RCC 7860 (cell line): ENCODE results near the gene KCNQ1OT1.

ENCODE experiments used
- DNase-seq: peaks from one replicate; pipeline ENCODE4 v3.0.0-alpha.2; 2015; ENCODE audit warnings: low spot score
- FAIRE-seq: peaks from 2 replicates; lab custom pipeline; 2012; peaks lifted over from hg19 to GRCh38; lab: Jason Lieb, UNC

Gene KCNQ1OT1

DNA sequence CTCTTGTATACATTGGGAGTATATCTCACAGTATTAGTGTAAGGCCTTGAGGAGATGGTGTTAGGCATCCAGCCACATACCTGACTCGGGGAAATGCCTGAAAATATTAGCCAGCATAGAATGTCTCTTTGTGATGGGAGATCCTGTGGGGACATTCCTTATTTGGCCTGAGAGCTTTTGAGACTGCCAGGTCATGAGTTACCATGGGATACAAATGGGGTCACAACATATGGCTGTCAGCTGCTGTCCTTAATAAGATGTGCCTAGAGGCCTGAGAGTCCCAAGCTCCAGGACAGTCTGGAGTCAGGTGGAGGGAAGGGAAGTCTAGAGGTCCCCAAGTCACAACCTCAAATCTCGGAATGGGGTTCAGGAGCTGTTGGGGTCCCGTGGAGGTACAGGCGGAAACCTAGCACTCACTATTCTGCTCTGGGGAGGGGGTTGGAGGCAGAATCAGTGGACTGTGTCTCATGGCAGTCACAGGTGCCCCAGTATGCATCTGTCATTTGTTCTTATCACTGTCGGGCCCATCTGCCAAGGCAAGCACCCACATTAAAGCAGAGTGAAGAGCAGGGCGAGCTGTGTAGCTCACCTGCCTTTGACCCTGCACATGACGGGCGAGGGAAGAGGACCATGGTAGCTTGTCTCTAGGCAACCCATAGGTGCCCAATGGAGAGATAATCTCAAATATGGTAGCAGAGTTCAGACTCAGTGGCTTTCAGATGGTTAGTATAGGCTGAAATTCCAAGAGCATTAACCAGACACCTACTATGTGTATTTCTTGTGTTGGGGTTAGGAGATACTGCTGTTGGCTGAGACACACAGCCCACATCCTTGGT, 29.9 kb downstream of the KCNQ1OT1 start:
- FAIRE-seq = no peak
- no peak for DNase-seq

- no peak for FAIRE-seq
- no peak for DNase-seq
Observed at GRCh38 chr11:2668876-2669275, 30.9 kb downstream of the KCNQ1OT1 start.

DNA sequence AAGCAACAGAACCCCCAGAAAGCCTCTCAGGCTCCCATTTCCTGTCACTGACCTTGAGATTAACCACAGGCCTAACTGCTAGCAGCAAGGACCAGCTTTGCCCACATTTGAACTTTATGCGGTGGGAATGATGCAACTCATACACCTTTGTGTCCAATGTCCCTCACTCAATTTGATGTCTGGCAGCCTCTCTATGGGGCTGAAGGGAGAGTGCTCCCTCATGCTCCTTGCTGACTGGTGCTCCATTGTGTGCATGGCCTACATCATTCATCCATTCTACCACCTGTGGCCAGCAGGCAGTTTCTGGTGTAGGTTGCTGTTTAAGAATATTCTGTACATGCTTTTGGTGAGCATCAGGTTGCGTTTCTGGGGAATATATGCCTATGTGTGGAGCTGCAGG, 31.9 kb downstream of the KCNQ1OT1 start:
- FAIRE-seq (no peak), DNase-seq (no peak)

DNA sequence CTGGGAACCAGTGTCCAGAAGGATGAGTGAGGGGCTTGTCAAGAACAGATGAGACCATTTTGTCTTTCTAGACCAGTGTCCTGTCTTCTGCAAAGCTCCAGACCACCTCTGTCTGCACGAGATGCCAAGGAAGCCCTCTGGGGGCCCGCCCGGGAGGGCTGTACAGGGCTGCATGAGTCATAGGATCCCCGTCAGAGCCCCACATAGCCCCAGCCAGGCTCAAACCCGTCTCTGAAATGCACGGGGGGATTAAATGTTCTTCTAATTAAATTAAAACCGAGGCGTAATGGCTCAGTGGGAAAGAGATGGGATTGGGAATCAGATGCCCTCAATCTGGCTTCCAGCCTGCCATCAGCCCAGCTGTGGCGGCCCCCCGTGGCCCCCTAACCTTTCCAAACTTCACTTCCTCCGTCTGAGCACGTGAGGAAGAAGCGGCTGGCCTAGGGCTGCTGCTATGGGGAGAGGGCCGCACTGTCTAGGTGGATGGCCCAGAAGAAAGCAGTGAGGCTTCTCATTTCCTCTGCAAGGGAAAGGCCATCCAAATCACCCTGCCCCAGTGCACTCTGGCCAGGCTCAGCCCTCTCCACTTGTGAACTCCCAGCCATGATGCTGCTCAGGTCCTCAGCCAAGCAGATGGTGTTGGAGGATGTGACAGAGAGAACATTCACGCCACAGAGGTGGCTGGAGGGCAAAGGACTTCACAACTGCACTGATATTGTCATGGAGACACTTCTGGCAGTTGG, 32.8 kb downstream of the KCNQ1OT1 start:
- no peak for DNase-seq
- FAIRE-seq = no peak

GRCh38 chr11:2666401-2666741, 33.4 kb downstream of the KCNQ1OT1 start:
- no peak for DNase-seq
- no peak for FAIRE-seq

GRCh38 chr11:2665526-2666400, 34.0 kb downstream of the KCNQ1OT1 start:
- DNase-seq (no peak), FAIRE-seq (no peak)

DNA sequence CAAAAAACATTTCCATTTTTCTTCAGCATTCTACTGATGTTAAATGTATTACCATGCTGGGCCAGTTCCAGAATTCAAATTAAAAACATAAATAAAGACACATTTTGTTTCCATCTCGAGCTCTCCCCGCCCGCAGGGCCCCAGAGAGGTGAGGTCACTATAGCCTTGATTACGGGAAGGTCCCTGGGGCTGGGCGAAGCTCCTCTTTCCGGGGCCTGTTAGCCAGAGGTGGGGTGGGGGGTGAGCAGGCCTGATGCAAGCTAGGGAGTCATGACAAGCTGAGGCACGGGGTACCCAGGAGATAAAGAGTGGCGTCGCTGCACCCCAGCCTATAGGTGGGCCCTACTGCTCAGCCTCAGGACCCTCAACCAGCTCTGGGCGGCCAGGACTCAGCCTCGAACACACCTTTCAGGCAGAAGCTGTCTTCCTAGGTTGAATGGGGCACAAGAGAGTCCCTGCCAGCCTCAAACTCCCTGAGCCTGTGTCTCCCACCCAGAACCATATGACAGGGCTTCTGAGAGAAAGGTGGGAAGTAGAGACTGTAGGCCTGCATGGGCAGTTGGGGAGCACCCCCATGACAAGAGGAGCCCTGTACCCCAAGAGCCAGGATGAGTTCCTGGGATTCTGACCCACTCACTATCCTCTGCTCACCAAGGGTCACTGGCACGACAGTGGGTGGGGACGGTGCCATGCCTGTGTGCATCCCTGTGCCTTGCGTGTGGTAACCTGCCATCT, 34.8 kb downstream of the KCNQ1OT1 start:
- FAIRE-seq (no peak), DNase-seq (no peak)

DNA sequence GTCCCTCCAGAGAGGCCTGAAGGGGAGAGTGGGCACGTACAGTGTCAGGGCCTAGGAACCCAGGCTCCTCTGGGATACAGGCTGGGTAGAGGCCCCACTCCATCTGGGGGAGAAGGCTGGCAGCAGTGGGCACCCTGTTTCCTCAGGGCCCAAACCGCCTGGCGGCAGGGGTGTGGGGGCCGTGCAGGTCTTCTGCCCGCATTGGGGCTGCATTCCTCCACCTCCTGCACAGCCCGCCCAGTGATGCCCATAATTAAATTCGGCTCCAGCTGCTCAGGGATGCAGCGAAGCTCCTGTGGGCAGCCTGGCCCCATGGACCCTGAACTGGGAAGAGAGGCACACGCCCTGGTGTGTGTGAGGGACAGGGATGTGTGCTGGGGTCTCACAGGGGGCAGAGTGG, 35.4 kb downstream of the KCNQ1OT1 start:
- no peak for DNase-seq
- no peak for FAIRE-seq

- DNase-seq (no peak), FAIRE-seq (no peak)
Observed at GRCh38 chr11:2663915-2664314, 35.9 kb downstream of the KCNQ1OT1 start.

GRCh38 chr11:2663506-2663905, 36.3 kb downstream of the KCNQ1OT1 start:
- DNase-seq (no peak), FAIRE-seq (no peak)

GRCh38 chr11:2662430-2663299, 37.1 kb downstream of the KCNQ1OT1 start:
- FAIRE-seq = no peak
- no peak for DNase-seq

- FAIRE-seq (no peak), DNase-seq (no peak)
Observed at GRCh38 chr11:2662024-2662312, 37.8 kb downstream of the KCNQ1OT1 start.

DNA sequence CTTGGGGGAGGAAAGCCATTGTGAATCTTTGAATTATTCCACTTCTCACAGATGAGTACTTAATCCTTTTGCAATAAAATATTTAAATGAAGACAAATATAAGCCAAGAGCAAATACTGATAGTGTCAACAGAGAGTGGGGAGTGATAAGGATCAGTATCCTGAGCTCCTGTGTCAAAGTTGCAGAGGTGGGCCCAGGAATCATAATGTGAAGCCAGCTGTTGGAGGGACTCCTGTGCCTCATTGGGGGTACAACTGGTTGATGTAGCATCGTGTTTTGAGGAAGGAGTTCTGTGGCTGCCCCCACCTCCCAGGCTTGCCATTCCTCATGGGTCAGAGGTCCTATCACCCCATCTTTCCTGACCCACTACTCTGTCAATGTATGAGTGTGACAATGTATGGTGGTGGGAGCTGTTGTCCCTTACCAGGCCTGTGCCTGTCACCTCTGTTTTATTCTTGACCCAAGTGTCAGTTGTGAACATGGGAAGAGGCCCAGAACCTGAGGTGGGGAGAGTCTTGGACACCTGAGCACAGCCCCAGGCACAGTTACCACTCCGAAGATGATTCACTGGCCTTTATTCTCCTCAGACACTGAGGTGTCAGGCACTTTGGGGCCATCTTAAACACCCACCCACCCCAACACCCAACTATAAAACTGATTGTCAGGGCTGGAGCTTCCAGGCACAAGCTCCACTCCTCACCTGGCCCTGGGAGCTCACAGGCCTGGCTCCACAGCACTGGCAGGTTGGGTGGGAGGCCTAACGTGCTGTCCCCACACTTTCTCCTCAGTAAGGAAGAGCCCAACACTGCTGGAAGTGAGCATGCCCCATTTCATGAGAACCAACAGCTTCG, 38.4 kb downstream of the KCNQ1OT1 start:
- DNase-seq (no peak), FAIRE-seq (no peak)

GRCh38 chr11:2660357-2660939, 39.3 kb downstream of the KCNQ1OT1 start:
- no peak for DNase-seq
- no peak for FAIRE-seq

DNA sequence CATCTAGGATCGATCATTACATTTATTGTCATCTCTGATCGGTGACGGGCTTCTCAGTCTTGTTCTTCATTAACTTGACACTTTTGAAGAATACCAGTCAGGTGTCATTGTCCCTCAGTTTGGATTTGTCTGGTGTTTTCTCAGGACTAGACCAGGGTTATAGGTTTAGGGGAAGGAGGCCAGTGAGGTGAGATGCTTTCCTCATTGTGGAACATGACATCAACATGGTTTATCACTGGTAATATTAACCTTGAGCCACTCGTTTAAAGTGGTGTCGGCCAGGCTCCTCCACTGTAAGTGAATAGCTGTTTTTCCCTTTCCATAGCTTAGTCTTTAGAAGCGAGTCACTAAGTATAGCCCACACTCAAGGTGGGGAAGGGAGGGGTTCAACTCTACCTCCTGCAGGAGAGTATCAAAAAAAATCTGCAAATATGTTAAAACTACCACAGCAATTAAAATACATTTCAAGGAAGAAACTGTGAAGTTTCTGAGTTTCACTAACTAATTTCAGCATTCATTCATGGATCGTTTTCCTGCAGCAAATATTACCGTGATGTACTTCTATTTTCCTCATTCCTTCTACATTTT, 42.0 kb downstream of the KCNQ1OT1 start:
- FAIRE-seq = no peak
- no peak for DNase-seq

DNA sequence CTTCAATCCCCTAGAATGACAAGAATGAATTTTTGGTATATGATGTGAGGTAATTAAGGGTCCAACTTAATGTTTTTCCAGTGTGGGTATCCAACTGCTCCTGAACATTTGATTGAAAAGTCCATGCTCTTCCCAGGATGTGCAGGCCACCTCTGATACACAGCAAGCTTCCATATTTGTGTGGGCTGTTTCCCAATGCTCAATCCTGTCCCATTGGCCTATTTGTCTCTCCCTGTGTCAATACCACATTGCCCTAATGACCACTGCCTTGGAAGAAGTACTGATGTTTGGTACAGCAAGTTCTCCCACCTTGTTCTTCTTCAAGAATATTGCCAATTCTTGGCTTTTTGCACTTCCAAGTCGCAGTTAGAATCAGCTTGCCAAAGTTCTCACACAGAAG, 42.9 kb downstream of the KCNQ1OT1 start:
- no peak for DNase-seq
- no peak for FAIRE-seq

DNA sequence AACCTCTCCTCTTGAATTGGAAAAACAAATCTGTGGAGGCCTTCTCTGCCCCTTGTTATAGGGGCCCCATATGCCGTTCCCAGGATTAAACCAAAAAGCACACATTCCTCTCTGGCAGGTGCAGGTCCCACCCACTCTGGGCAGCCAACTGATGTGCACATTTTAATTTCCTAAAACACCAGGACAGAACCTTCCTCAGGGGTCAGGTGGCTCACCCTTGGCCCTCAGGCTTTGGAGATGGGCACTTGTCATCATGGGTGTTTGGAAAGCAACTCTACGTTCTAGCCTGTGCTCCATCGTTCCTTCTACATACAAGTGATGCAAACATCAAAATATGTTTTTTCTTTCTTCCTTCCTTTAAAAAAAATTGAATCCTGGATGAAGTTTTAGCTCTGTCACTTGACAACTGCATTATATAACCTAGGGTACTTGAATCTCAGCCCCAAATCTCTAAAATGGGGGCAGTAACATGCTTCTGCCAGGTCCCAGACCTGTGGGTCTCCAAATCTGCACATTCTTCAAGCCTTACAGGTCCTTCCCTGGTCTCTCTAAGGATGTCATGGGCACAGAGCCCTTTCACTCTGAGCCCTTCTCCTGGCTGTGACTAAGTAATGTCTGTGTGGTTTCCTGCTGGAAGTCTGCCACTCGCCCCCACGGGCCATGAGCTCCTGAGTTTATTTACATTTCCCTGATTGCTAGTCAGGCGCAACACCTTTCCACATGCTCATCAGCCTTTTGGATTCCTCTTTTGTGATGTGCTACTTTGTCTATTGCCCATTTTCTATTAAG, 43.8 kb downstream of the KCNQ1OT1 start:
- FAIRE-seq (peak; percentile 60), DNase-seq (peak; percentile 67)
